ENCODE results near the gene BTD.

GRCh38 chr3:15602146-15602536 lies 596 bp downstream of the BTD start:
- TF ChIP-seq CTCF (IDR thresholded peaks at IDR 0.05) = no peak
- TF ChIP-seq POLR2AphosphoS5 (IDR thresholded peaks at IDR 0.05) = no peak
- TF ChIP-seq POLR2A (IDR thresholded peaks at IDR 0.05) = no peak
